ENCODE measurements around the gene CYBB.

The CYBB gene

DNA sequence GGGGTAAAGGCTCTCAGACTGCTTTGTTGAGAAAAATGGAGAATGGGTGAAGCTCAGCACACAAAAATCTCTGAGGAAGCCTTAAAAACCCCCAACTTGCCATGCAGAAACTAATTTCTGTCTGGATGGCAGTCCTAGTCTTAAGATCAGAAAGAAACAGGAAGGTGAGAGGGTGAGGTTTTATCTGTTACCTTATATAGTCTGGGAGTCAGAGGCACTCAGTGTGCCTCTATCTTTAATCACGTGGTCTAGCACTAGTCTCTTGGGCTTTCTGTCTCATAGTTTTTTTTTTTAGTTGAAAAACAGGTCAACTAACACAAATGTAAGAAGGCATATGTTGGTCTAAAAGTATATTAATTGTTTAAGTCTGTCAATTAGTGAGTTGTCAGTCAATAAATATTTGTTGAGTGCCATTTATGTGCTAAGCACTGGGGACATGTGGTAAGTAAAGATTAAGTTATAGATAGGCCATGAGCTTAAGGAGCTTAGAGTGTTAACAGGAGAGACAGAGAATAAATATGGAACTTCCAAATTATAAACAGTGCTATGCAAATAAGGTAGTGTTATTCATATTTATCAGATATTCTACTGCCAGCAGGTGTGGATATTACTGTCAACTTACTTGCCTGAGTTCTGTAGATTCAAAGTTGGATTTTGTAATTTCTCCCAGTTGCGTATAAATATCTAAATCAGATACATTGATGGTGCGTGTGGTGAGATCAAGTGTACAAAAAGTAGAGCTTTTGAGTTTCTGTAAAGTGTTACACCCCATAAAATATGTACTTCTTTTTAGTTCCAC, 7.0 kb downstream of the CYBB start:
- DNase-seq: no peak

- DNase-seq: no peak
These were observed 7.6 kb downstream of the CYBB start for GRCh38 chrX:37787423-37787869.

DNA sequence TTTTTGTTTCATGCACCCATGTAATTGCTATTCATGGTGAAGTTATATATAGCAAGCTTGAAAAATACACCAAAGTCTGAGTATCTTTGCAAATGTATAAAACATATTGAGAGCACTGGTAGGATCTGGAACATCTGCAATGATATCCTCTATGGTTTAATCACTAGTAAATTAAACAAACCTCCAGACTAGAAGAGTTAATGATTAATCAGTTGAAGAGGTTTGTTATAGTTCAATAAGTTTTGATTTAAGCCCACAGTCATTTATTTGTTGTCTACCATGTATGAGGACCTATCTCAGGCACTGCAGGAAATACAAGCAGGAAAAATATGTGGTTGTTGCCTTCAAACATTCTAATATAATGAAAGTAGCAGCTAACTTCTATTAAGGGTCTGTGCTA, 16.5 kb downstream of the CYBB start:
- no peak for DNase-seq

DNA sequence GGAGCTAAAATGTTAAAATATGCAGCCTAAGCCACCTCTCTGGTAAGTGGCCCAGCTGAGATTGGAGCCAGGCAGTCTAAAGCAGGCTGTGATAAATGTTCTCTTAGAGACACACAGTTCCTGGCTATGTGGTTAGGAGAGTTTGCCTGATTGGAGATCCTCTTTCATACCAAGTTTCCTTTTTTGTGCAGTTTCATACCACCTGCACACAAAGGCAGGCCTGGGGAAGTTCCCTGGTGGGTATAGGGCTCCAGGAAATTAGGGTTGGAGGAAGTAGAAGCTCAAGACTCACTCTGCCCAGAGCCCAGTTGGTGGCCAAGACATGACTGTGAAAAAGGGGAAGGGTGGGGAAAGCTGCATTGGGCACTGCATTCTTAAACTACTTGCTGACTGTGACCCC, 16.9 kb downstream of the CYBB start:
- no peak for DNase-seq

DNA sequence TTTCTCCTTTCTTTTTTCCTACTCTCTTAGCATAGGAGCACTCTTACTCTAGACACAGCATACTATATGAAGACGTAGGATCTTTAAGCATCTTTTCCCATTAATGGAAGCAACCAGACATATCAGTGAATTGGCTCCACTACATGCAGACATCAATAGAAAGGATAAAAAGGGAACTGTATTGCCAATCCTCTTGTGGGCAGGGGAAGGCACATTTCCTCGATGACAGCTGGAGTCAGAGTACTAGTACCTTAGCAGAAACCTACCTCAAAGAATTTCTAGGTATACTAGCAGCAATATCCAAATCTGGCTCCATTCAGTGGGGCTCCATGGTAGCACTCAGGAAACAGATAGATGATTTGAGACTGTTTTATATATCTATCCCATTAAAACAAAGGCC, 20.1 kb downstream of the CYBB start:
- no peak for DNase-seq

DNA sequence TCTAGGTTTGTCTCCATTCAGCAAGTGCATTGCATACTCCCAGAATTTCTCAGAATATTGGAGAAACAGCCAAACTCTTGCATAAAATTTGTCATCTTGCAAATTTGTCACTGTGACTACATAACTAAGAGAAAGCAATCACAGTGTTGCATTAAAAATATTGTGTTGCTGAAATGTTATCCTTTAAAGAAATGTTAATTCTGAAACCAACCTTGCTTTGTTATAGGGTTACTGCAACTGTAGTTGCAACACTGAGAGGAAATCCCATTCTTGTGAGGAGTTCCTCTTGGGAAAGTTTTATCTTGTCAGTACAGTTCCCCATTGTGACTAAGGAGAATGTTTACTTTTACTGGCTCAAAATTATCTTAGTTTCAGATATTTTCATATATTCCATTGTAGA, 20.9 kb downstream of the CYBB start:
- no peak for DNase-seq

GRCh38 chrX:37802028-37802427, 22.2 kb downstream of the CYBB start:
- no peak for DNase-seq

DNA sequence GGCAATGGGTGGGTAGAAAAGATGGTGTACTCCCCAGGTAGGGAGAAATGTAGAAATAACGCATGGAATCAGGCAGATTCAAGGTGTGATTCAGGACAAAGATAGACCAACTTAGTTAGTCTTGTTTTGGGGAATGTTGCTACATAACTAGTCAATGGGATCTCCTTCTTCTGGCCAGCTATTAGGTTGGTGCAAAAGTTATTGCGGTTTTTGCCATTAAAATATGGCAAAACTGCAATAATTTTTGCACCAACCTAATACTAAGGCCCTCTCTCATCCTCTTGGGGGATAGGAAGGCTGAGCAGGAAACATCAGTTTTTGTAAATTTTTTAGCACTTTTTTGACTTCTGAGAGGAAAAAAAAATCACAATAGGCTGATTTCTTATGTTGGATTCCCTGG, 23.2 kb downstream of the CYBB start:
- DNase-seq: no peak

- DNase-seq: no peak
These were observed 30.1 kb downstream of the CYBB start for GRCh38 chrX:37809970-37810369.

- DNase-seq: no peak
These were observed 32.3 kb downstream of the CYBB start for GRCh38 chrX:37812110-37812509.

- no peak for DNase-seq
These were observed 33.7 kb downstream of the CYBB start for GRCh38 chrX:37813570-37813969.

- no peak for DNase-seq
These were observed 35.5 kb downstream of the CYBB start for GRCh38 chrX:37815366-37815765.

DNA sequence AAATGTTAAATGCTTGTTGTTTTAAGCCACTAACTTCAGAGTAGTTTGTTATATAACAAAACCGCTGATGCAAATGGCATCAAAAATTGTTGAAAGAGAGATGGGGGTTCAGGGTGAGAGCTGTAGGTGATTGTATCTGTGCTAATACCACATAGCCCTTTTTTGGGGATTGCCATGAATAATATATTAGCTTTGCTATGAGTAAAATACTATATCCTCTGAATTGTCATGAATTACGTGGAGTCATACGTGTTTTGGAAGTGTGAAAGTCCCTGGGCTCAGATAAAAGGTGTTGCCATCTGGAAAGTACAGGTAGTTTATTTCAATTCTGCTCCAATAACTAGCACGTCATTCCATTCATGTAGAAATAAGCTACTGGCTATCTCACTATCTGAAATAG, 36.9 kb downstream of the CYBB start:
- no peak for DNase-seq

- DNase-seq: no peak
These were observed 37.3 kb downstream of the CYBB start for GRCh38 chrX:37817176-37817575.

- no peak for DNase-seq
These were observed 37.7 kb downstream of the CYBB start for GRCh38 chrX:37817579-37817978.

- no peak for DNase-seq
These were observed 38.2 kb downstream of the CYBB start for GRCh38 chrX:37818031-37818430.

- DNase-seq: no peak
These were observed 40.8 kb downstream of the CYBB start for GRCh38 chrX:37820646-37821045.

DNA sequence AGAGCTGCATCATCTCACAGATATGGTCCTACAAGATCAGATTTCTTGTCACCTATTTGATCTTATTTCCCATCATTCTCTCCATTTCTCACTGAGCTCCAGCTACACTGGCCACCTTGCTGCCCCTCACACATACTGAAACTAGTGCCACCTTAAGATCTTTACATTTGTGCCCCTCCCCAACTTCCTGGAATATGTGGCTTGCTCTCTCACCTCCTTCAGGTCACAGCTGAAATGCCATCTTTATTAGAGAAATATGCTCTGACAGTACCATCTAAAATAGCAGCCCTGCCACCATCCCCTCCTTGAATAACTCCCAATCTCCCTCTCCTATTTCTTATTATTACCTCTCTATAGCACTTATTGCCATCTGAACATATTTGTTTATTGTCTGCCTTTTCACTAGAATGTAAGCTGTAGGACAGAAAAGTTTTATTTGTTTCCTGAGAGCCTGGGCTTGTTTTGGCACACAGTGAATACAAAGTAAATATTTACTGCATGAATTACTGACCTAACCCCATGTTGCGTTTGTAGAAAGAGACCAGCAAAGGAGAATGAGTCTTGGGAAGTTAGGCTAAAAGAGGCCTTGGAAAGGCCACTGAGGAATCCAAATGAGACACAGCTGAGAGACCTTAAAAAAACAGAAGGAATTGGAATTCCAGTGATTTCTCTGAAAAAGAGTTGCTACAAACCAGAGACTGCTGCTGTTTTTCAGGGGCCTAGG, 44.8 kb downstream of the CYBB start:
- no peak for DNase-seq

- DNase-seq: peak; percentile 33
These were observed 45.5 kb downstream of the CYBB start for GRCh38 chrX:37825215-37825842.

- DNase-seq: no peak
These were observed 49.9 kb downstream of the CYBB start for GRCh38 chrX:37829721-37830120.

DNA sequence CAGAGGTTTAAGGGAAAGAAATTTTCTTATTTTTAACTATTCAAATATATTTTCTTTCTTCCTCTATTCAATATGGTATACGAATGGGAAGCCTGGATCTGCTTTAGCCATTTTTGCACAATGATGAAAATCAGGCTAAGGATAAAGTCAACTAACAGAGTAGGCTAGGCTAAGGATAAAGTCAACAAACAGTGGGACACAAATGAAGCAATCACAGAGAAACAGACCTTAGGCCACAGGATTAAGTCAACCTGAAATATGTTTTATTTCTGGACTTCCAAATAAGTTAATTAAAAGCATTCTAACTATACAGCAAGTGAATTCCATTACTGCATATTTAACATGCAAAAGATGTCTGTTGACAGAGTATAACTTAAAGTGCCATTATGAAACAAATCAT, 50.5 kb downstream of the CYBB start:
- no peak for DNase-seq

DNA sequence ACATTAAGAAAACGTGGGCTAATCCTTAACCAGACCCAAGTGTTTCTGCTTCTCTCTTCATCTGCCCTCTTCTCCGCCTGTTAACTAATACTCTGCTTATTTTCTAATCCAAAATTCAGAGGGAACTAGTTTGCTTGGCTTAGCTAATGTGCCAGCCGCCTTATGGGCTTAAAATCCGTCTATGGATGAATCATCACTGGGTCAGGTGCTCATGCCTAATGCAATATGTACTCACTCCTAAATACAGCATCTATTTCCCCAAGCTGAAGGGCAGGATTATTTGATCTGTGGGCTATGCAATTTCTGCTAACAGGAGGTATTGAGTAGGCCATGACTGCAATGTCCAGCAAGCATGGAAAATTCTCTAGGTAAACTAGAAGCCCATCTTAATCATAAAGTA, 55.1 kb downstream of the CYBB start:
- no peak for DNase-seq

GRCh38 chrX:37840931-37841330, 61.1 kb downstream of the CYBB start:
- DNase-seq: no peak

- no peak for DNase-seq
These were observed 64.8 kb downstream of the CYBB start for GRCh38 chrX:37844622-37845021.
